ENCODE measurements around the gene CADM4.

Gene CADM4

GRCh38 chr19:43582495-43582894, 57.2 kb downstream of the CADM4 start:
- no peak for DNase-seq (ENCODE audit: low read depth)

DNA sequence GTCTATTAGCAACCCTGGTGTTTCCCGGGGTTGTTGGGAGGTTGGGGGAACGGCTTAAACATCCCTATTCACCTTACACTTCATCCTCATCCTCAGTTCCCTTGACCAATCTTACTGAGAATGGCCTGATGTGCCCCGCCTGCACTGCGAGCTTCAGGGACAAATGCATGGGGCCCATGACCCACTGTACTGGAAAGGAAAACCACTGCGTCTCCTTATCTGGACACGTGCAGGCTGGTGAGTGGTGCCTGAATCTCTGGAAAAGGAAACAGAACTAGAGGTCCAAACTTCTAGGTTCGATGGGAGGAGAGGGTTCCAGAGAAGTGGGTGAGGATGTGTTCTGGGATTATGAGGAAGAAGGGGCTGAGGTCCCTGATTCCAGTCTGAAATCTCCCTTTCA, 58.2 kb downstream of the CADM4 start:
- DNase-seq (ENCODE audit: low read depth) = no peak

DNA sequence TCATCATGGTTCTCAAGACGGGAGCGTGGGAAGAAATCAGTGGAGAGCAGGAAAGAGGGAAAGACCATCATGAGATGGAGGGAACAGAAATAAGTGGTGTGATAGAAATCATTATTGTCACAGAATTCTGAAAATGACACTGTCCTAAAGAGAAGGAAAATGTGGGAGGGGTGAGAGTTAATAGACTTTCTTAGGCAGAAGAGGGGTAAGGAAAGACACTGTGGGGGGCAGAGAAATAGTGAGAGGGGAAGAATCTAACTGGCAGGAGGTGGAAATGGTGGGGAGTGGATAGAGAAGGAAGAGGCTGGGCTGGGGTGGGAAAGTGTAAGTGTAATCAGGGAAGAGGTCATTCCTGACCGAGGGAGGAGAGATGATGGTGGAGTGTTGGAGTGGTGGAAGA, 60.9 kb downstream of the CADM4 start:
- no peak for DNase-seq (ENCODE audit: low read depth)

DNA sequence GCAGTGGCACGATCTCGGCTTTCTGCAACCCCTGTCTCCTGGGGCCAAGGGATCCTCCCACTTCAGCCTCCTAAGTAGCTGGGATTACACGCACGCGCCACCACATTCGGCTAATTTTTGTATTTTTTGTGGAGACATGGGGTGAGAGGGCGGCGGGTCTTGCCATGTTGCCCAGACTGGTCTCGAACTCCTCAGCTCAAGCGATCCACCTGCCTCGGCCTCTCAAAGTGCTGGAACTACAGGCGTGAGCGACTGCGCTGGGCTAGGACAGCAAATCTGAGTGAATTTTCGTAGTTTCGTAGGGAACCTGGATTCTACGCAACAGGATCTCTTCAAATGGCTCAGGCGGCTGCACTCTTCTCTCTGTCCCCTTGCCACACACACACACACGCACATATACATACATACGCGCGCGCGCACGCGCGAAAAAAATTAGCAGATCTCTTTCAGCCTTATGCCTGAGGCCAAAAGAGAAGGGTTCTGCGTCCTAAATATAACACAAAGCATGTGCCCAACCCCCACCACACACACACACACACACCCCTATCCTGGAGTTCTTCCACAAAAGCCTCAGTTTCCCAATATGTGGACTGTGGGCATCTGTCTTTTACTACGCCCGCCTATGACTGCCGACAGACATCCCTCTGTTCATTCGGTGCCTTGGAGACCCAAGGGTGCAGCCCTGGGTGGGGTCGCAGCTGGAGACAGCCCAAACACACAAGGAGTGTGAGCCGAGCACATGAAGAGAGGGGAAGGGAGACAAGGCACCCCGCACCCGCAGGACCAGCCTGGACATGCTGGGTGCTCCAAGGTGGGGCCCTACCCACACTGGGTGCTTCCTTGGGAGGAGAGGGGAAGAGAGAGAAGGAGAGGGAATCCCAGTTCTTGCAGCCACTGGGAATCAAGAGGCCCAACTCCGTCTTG, 63.4 kb downstream of the CADM4 start:
- DNase-seq (ENCODE audit: low read depth) = no peak

DNA sequence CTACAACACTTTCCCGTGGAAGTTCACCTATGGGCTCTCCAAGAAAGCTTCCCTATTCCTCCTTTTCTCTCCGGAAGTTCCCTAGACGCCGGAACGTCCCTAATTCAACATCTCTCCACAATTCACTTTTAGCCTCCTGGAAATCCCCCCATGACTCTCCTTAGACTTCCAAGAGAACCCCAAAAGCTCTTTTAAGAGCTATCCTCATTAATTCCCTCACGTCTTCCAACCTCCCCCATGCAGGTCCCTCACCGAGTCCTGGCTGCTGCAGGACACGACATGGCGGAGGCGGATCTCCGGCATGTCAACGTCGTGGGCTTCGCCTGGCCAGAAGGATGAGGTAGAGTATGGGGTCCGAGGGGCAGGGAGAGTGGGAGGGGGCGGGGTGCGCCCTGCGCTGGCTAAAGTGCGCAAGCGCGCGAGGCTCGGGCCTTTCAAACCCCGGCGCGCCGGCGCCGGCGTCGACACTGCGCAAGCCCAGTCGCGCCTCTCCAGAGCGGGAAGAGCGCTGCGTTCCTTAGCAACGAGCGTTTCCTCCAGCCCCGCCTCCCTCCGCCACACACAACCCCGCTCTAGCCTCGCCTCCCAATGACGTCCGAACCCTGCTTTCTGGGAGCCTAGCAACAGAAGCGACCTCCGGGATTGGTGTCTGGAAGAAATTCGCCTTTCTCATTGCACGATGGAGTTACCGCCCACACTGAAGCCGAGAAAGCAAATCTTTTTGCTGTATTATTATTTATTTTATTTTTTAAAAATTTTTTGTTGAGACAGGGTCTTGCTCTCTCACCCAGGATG, 64.3 kb downstream of the CADM4 start, which contains the start of the genes PINLYP and XRCC1:
TSS of gene PINLYP (plus strand) at position 646 of the 795 bp plus-strand sequence. CDS start 1,391 bp downstream, outside the sequence.
TSS of gene XRCC1 (minus strand) at position 372 of the 795 bp plus-strand sequence. CDS start at position 303, 69 bp downstream.
- peak; percentile 88 for DNase-seq (ENCODE audit: low read depth)

DNA sequence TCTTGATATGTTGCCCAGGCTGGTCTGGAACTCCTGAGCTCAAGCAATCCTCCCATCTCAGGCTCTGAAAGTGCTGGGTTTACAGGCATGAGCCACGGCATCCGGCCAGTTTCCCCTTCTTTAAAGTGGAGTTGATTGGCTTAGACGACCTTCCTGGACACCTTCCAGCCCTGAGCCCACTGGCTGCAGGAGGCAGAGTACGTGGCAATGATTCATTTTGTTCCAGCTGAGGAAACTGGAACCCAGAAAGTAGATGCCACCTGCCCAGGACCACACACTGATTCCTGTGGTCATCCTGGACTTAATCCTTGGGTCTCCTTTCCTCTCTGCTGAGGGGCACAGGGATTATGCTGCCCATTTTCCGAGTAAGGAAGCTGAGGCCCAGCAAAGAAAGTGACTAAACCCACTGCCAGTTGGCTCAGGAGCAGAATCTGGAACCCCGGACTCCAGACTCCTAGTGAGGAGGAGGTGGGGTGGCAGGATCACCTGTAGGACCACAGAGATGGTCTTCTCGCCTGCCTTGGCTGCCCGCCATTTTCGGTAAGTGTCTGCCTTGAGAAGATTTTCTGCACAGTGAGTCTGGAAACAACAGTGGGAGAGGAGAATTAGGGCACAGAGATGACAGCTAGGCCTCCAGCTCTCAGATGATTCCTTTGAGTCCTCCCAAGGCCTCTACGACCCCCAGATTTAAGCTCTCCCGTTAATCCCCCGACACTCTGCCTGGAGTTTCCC, 65.1 kb downstream of the CADM4 start:
- DNase-seq (ENCODE audit: low read depth) = no peak

Data from GM04503 (cell line).